DLD1 (cell line): ENCODE results near the gene ZCCHC2.

ENCODE experiments used
- in situ Hi-C: cut with HindIII; loops from 2 replicates; pipeline ENCODE4 v1.10.0; 2017; ENCODE audit warnings: low sequenced_read_pairs

The ZCCHC2 gene

DNA sequence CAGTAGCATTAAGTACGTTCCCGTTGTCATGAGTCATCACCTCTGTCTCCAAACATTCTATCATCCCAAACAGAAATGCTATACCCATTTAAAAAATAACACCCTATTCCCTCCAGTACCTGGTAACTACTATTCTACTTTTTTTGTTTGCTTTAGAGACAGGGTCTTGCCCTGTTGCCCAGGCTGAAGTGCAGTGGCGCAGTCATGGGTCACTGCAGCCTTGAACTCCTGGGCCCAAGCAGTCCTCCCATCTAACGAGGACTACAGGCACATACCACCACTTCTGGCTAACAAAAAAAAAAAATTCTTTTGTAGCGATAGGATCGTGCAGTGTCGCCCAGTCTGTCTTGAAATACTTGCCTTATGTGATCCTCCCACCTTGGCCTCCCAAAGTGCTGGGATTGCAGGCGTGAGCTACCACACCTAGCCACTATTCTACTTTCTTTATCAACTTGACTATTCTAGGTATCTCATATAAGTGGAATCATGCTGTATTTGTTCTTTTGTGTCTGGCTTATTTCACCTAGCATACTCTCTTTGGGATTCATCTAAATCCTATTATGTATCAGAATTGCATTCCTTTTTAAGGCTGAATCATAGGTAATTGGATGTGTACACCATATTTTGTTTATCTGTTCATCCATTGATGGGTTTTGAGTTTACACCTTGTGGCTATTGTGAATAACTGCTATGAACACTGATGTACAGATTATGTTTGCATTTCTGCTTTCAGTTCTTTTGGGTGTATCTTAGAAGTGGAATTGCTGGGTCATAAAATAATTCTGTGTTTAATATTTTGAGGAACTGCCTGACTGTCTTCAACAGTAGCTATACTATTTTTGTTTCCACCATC, 14.4 kb downstream of the ZCCHC2 start:
- in situ Hi-C loops = no loop called here

DNA sequence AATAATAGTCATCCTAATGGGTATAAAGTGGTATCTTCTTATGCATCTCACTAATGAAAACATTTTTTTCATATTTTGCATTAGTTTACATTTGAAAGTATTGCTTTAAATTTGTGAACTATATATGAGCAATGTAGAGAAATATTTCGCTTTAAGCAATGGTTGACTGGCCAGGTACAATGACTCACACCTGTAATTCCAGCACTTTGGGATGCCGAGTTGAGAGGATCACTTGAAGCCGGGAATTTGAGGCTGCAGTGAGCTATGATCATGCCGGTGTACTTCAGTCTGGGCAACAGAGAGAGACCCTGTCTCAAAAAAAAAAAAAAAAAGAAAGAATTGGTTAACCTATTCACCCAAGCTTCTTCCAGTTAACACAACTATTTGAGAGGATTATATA, 15.1 kb downstream of the ZCCHC2 start:
- in situ Hi-C loops = no loop called here

DNA sequence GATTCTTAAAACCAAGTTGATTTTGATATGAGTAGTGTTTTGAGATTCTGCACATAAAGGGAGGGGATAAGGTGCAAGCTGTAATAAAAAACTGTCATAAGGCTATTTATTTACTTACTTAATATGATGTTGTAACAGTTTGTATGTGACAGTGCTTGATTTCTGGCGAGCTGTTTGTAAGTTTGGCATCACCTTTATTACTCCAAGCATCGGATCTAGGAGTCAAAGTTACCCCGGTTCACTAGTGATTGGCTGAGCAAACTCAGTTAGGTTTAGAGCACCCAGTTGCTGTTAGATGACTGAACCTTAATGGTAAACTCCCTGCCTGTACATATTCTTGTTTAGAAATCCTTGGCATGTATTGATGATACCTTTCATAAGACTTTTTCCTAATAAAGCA, 16.1 kb downstream of the ZCCHC2 start:
- in situ Hi-C loops = no loop called here

DNA sequence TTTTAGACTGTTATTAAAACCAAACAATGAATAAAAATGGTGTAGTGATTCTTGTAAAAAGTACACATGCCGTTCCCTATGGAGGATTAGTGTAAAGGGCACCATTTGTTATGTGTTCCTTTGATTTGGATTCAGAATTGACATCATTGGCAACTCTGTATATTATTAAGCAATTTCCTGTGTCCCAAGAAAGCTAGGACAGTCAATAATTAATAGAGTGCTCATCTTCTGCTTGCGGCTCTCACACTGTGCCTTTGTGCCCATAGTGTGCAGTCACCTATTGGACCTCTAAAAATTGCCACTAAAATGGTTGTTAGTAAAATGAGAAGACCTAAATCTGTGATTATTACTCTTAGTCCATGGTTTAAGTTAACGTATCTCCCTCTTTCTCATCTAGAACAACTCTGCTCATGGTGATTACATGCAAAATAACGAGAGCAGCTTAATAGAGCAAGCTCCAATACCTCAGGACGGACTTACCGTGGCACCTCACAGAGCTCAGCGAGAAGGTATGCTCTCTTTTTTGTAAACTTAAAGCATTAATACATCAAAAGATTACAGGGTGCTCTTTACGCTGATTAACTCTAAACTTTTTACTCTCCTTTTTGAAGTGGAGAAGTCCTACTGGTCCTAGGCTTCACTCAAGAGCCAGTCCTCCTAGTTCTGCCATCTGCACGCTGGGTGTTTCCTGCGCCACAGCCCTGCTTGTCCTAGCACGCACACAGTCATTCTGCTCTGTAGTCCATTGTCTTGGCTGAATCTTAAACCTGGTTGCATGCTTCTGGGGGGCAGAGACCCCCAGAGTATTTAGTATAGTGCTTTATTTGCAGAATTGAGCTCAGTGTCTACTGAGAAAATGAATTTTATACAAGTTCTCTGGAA, 16.7 kb downstream of the ZCCHC2 start:
- in situ Hi-C loops = no loop called here

DNA sequence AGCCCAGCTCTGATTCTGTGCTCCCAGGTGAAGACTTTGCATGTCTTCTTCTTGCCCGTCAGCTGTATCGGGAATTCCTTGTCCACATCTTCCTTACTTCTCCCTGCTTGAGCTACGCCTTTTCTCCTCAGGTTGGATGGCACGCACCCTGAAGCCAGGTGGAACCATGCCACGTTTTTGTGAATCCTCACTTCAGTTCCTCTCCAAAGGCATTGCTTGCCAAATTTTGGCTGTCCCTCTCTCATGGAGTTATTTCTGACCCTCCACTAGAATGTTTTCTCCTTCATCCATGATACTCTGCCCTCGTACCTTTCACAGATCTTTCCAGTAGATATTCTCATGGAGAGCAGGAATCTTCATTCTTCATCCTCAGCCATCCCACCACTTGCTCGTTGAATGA, 20.2 kb downstream of the ZCCHC2 start:
- in situ Hi-C loops = no loop called here

DNA sequence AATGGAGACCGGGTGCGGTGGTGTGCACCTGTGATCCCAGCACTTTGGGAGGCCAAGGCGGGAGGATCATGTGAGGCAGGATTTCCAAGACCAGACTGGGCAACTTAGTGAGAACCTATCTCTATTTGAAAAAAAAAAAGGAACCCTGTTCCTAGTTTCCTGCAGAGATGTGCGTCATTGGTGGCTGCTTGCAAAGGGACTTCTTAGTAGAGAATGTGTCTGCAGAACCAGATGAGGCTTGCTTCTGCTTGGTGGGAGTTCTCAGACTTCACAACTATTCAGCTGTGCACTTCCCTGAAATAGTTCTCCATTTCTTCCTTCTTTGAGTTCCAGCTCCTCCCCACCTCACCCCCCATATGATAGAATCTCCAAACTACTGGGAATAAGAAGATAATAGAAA, 22.3 kb downstream of the ZCCHC2 start:
- in situ Hi-C loops = no loop called here

DNA sequence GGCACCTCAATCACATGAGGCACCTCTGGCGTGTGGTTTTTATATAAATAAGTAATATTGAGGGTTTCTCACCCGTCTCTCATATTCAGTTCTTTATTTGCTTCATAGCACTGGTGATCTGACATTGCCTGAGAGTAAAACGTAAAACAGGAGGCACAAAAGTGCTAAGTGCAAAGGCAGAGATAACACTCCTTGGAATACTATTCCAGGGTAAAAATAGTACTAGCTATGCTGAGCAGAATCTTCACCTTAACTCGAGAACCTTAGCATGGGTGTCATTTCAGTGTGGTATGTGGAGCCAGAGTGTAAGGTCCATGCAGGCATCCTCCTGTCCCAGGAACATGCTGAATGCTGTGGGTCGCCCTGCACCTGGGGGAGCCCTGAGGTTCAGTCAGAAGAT, 26.9 kb downstream of the ZCCHC2 start:
- in situ Hi-C loops = no loop called here

DNA sequence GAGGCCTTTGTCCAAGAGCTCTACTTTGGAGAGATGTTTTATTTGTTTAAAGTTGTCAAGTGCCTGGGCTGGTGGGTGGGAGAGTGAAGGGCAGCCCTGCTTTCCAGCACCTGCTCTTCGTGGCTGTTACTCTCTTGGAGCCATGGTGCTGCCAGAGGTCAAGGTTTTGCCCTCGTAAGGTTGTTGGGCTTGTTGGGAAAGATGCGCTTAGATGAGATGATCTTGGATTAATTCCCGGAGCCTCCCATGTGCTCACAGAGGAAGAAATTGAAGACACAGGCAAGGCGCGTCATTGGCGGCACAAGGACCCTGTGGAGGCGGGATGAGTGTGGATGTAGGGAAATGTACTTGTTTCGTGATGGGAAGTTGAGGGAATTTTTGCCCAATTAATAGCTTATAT, 27.9 kb downstream of the ZCCHC2 start:
- in situ Hi-C loops = no loop called here

DNA sequence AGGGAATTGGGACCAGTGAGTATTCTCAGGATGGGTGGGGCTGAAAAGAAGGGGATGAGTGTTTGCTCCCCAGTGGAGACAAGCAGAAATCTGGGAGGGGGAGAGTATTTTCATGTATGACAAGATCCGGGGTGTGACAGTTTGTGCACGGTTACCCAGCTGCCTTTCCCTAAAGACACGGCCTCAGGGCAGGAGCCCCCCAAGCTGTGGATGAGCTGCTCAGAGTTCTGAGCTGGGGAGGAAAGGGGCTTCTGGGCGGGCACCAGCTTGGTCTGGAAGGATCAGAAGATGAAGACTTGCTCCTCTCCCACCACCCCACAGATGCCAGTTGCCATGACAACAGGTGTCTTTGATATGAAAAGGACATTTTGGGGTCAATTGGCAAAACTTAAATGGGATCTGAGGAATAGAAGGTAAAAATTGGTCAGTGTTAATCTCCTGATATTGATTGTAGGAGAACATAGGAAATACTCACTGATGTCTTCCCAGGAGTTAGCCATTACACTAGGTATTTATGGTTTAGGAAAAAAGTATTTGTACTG, 29.2 kb downstream of the ZCCHC2 start:
- in situ Hi-C loops = no loop called here

DNA sequence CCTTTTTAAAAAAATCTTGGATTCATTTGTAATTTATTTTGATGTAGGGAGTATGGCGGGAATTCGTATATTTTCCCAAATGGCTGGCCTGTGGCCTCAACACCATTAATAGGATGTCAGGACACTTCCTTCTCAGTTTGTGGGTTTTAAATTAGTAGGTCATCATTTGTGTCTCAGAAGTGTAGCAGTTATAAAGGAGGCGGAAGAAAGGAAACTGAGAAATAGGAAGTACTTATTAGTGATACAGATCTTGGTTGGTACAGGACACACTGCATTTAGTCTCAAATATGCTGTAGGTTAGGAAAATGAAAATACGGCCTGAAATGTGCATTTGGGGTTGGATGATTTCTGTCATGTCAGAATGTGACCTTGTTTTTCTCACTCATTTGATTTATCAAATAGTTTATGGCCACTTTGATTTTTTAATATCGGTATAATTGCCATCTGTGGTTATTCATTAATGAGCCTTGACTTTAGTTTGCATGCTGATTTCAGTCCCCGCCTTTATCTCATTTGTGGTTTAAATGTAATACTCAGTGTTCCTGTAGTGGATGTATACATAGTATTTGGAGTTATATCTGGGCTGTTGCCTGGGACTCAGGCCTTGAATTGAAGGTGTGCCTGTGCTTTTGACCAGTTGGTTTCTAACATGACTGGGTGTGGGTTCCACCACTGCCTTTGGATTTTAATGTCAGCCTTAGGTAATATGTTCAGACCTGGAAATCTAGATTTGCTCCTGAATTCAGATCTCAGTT, 31.4 kb downstream of the ZCCHC2 start:
- in situ Hi-C loops = no loop called here

DNA sequence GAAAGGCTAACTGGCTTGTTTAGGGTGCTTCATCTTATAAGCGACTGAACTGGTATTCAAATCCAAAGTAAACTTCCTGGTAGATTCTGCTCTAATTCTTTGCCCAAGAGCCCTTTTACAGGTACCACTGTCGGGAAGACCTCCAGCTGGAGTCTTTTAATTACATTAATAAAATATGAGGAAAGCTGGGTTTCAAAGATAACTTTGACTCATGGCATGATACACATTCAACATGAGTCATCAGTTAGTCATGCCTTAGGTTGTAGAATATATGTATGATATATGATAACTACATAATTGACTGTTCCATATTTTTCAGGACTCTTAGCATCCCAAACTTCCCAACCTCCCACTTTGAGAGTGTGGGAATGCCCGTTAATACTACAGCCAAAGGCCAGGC, 32.3 kb downstream of the ZCCHC2 start:
- in situ Hi-C loops = no loop called here

DNA sequence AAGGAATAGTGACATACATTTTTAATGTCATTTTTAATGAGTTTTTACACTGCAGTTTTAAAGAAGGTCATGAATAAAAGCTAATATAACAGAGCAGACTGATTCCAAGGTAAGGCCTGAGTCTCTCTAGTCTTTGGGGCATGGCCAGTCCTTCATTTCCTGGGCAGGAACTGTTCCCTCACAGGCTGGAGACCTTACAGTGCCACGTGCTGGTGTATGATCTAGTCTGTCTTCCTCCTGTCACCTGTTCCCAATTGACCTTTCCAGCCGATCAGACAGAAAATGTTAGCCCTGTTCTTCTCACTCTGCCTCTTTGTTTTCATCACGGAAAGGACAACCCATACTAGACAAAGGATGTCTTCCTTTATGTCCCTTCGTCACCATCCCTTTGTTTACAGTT, 33.6 kb downstream of the ZCCHC2 start:
- in situ Hi-C loops = no loop called here

DNA sequence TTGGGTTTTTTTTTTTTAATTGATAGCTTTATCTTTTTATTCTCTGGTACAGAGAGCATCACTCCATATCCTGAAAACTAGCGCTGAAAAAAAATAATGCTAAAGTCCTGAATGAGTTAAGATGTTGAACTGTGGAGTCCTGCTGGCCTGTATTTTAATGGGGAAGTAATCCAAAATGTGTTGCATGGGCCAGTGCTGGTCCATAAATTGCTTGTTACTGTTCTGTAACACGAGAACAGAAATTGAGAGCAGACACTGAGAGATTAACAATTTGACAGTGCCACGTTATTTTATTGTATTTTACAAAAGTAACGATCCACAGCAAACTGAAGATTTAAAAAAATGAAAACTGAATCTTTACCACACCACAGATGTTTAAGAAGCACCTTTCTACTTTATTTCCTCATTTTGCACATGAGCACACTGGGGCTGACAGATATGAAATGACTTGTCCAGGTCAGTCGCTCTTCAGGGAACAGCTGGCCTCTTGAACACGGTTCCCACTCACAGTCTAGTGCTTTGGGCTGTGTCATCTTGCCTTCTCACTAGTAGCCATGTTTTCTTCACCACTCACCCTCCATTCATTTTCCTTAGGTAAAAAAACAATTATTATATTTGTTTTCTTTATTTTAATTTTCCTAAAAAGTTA, 35.3 kb downstream of the ZCCHC2 start:
- in situ Hi-C loops = no loop called here

DNA sequence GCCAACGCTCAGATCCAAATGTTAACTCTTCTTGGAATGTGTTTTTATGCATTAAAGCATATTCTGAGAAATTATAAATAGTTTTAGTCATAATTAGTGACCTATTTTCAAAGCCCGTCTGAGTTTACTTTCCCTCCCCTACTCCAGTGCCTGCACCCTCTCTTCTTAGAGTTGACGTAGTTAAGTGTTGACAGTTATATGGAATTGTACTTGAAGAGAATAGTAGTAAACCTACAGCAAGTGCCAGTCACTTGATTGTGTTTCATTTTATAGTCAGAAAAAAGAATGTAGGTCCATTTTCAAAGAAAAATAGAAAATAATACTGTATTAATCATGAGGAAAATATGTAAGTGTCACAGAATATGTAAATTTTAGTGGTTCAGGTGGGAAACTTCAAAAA, 41.2 kb downstream of the ZCCHC2 start:
- in situ Hi-C loops = no loop called here

DNA sequence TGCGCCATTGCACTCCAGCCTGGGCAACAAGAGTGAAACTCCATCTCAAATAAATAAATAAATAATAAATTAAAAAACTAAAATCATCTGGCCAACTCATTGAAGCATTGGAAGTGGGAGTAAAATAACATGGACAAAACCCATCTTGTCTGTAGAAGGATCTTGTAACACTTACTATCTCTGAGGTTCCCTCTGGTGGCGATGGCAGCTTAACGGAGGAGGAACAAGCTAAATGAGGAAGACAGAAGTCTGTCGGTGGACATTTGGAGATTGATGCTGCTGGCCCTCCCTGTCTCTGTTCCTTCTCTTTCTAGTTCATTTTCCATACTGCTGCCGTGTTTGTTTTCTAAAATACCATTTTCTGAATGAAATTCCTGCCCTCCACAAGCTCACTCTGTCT, 43.4 kb downstream of the ZCCHC2 start:
- in situ Hi-C loops = no loop called here

DNA sequence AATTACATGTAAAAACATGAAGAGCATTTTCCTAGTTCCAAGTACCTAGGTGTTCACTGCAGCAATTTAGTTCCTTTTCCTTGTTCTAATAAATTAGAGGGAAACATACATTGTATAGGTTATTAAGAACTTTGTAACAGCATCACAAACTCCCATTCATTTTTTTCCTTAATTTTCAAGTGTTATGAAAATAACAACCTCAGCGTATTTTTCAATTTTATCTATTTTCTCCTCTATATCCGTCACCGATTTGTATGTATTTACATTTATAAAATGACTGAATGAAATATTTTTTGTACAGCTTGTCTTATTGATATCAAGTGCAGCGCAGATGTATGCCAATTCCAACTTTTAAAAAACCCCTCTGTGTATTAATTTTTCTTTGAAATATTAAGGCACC, 44.0 kb downstream of the ZCCHC2 start:
- in situ Hi-C loops = no loop called here

DNA sequence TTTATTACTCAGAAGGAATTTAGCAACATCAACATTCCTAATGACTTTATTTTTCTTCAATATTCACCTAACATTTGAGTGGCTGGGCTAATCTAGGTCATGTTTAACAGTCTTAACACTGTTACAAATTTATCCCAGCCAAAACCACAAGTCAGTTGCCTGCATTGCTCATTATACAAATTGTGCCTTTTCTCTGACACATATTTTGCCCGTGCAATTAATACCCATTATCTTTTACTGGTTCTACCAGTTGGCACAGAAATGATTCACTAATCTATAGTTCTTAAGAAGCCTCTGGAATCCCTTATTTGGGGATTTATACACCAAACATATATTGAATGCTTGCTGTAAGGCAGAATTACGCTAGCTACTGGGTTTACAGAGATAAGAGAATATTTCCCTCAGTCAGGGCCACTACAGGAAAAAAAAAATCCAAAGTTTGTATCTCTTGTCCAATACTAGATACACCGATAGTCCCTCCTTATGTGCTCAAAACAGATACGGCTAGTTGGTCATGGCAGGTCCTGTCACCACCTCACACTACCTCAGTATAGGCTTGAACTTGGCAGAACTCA, 46.3 kb downstream of the ZCCHC2 start:
- in situ Hi-C loops = no loop called here

DNA sequence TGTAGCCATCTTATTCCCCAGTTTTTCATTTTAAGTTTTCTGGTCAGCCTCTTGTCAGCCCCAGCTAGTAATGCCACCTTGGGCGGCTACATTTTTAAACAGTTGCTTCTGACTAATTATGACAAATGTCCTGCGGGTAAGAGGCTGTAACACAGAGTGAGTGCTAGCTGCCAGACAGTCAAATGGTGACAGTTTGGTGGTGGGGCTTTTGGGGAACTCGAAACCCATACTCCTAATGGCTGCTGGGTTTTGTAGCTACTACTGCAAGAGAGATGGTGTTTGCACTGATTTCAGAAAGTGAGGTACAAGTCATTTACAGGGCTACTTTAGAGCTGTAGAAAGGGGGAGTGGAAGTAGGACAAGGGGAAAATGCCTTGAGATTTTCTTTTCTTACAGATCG, 48.2 kb downstream of the ZCCHC2 start:
- in situ Hi-C loops = no loop called here

DNA sequence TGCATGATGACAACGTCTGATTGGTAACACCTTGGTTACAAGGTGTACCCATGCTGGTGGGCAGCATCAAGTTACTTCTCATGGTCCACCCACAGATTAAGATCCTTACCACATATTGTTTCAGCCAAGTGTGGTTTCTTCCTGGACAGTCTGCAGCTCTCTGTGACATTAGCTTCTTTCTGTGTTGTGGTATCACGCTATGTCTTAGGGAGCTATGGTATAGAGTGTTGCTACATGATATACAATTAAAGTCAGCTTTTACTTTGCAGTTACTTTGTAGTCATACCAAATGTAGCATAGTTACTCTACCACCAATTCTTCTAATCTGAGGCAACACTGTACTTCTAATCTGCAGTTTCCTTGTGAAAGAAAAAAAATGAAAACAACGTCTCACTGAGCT, 48.8 kb downstream of the ZCCHC2 start:
- in situ Hi-C loops = no loop called here

DNA sequence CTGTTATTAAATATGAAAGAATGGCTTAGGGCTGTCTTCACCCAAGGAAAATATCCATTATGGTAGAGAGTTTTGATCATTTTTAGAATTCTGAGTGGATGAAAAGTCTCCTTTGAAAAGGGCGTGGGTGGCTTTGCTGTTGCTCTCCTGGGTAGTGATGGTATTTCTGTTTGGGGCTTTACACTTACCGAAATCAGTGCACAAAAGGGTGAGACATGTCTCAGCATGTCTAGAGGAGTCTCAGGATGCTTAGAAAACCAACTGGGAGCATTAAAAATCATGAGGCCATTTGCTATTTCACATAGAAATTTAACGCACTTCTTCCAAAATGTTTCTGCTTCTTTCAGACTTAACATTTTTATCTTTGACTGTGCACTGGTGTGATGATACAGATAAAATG, 49.6 kb downstream of the ZCCHC2 start:
- in situ Hi-C loops = no loop called here
